ENCODE measurements around the gene AK2.

- no peak for TF ChIP-seq CTCF (IDR thresholded peaks at IDR 0.05)
- TF ChIP-seq EZH2 (IDR thresholded peaks at IDR 0.05; ENCODE audit: borderline replicate concordance, insufficient read depth, low read depth, low read length, poor library complexity, severe bottlenecking) = no peak
These were observed 24.5 kb downstream of the AK2 start for GRCh38 chr1:33012165-33012564.
